Stomach (tissue), 9 donors: Measurements from ENCODE around the gene TPCN1. TPM values are rescaled to one million over a fixed set of nuclear protein-coding genes. Genes with fewer than 3 reads are reported as not detected.

ENCODE experiments used
- DNase-seq, 2 donors: peaks; one replicate each; pipeline versions ENCODE4 v3.0.0 to v3.0.0-alpha.2; 2013 to 2019
- H3K27ac ChIP-seq, 5 donors: fragments of 200-600 bp in 4 of 5; sonication (generic) in 4 of 5; one replicate each; pipeline ENCODE4 v1.5.1; 2013 to 2019; ENCODE audit warnings: mild to moderate bottlenecking in 1 of 5, moderate library complexity in 1 of 5
- H3K27me3 ChIP-seq, 3 donors: fragments of 200-600 bp; sonication (generic); one replicate each; pipeline ENCODE4 v1.5.1; 2017 to 2019; ENCODE audit warnings: mixed run types in 1 of 3
- H3K36me3 ChIP-seq, 4 donors: fragments of 200-600 bp; sonication (generic); 1 replicate in 3 of 4; 2 replicates in 1 of 4; pipeline ENCODE4 v1.5.1; 2016 to 2019
- H3K4me1 ChIP-seq, 4 donors: fragments of 200-600 bp; sonication (generic); one replicate each; pipeline ENCODE4 v1.5.1; 2016 to 2019
- H3K4me3 ChIP-seq, 4 donors: fragments of 200-600 bp; sonication (generic) in 3 of 4; one replicate each; pipeline ENCODE4 v1.5.1; 2016 to 2019; ENCODE audit warnings: mild to moderate bottlenecking in 1 of 4
- H3K9me3 ChIP-seq, 4 donors: fragments of 200-600 bp; sonication (generic); one replicate each; pipeline ENCODE4 v1.5.1; 2016 to 2019
- EP300 ChIP-seq: sonication (generic); formaldehyde crosslinking; IDR thresholded peaks from one replicate; pipeline ENCODE4 v1.6.1; 2017; ENCODE audit warnings: antibody characterized with exemption
- POLR2A ChIP-seq, 4 donors: fragments of 450-650 bp; IDR thresholded peaks; one replicate each; pipeline ENCODE4 v1.6.1; 2016; ENCODE audit warnings: antibody characterized with exemption in 4 of 4, control low read depth in 2 of 4, mild to moderate bottlenecking in 1 of 4, moderate library complexity in 1 of 4
- POLR2AphosphoS5 ChIP-seq, 3 donors: sonication (generic); formaldehyde crosslinking; IDR thresholded peaks; one replicate each; pipeline ENCODE4 v1.6.1; 2016; ENCODE audit warnings: antibody characterized with exemption in 3 of 3
- WGBS, 5 donors: extraction: QIAGEN DNeasy Blood & Tissue Kit in 3 of 5; methylation state at CpG; one replicate each; pipeline versions ENCODE4 v1.1.5 to v1.1.7; 2013 to 2018; 5-methylcytosine and 5-hydroxymethylcytosine counted together
- intact Hi-C: fragments of 100-400 bp; cut with DNase I; formaldehyde crosslinking; loops from one replicate; pipeline ENCODE4 v1.15.1; 2023; ENCODE audit warnings: low total_unique reads
- polyA plus RNA-seq, 3 donors: library from polyadenylated mRNA; stranded (reverse); fragments of 200-250 nt; gene quantifications; one replicate each; pipeline ENCODE4 v1.2.3, GENCODE V29; 2013
- total RNA-seq, 5 donors: library from RNA; depleted of rRNA; stranded (reverse); fragments of >200 nt; gene quantifications; one replicate each; pipeline versions ENCODE4 v1.1.0 to v1.2.3, GENCODE V29; 2014 to 2016
- TF ChIP-seq, protein P1 (sequence below), 7 experiments: fragments of 450-650 bp in 4 of 7; fragments of 200-600 bp in 3 of 7; sonication (generic) in 3 of 7; IDR thresholded peaks; one replicate each; pipeline ENCODE4 v1.5.1; 2016 to 2019; ENCODE audit warnings: antibody characterized with exemption in 7 of 7, control low read depth in 2 of 7, mild to moderate bottlenecking in 1 of 7
- donor health status: healthy with polysubstance abuse.
- donor health status: Bipolar disorder and iron deficiency.
- donor health status: healthy.

The TPCN1 gene
- total and polyA plus RNA-seq, 8 donors: 5.8 to 78.2 (median 30.2) TPM

DNA sequence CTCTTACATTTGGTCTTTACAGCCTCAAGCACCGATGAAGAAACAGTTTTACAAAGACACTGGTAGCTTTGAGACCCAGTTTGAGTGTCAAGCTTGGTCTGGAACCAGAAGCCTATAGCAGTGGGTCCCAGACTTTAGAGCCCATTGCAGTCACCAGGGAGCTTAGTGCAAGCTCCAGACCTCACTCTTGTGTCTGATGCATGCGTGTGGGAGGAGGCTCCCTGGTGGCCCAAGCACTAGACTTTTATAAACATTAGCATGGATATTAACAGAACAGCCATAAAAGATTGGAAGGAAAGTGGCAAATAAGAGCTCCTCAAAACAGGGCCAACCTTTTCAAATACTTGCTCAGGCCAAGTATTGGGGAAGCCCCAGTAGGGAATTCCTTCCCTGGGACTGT lies 68.1 kb downstream of the TPCN1 start:
- intact Hi-C loops: no loop called here
- no peaks in the 10 kb centered on the region for H3K27me3 ChIP-seq
- H3K4me1 ChIP-seq: no peaks in the 10 kb centered on the region
- peaks cover 68 to 100% (median 100%) of the 10 kb centered on the region in 4 donors for H3K36me3 ChIP-seq
- H3K4me3 ChIP-seq: no peak overlapping the region
- no peak overlapping the region for H3K27ac ChIP-seq
- WGBS, 5 donors: 81 to 89% (median 85%) methylated on average over 2 of the region's 2 CpGs
- no peaks in the 10 kb centered on the region for H3K9me3 ChIP-seq
- TF ChIP-seq EP300: no peak
- no peak for TF ChIP-seq POLR2A (IDR thresholded peaks at IDR 0.05)
- TF ChIP-seq, protein P1, sequence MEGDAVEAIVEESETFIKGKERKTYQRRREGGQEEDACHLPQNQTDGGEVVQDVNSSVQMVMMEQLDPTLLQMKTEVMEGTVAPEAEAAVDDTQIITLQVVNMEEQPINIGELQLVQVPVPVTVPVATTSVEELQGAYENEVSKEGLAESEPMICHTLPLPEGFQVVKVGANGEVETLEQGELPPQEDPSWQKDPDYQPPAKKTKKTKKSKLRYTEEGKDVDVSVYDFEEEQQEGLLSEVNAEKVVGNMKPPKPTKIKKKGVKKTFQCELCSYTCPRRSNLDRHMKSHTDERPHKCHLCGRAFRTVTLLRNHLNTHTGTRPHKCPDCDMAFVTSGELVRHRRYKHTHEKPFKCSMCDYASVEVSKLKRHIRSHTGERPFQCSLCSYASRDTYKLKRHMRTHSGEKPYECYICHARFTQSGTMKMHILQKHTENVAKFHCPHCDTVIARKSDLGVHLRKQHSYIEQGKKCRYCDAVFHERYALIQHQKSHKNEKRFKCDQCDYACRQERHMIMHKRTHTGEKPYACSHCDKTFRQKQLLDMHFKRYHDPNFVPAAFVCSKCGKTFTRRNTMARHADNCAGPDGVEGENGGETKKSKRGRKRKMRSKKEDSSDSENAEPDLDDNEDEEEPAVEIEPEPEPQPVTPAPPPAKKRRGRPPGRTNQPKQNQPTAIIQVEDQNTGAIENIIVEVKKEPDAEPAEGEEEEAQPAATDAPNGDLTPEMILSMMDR (IDR thresholded peaks at IDR 0.05): no peak
- no peak for TF ChIP-seq POLR2AphosphoS5 (IDR thresholded peaks at IDR 0.05)
- no peak for DNase-seq

DNA sequence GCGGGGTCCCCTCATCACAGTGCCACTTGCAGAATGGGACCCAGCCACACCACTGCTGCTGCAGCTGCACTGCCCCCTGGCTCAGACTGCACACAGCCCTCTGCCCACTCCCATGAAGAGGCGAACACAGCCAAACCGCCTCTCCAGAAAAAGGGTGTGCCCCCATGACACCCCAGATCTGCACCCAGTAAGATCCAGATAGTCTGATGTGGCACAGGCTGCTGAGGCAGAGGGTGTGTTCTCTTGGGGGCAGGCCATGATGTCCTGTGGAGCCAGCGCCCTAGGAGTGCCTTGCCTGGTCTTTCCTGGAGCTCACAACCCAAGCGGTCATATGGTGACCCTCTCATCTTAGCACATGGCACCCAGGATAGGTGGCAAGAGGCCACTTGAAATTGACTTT lies 69.2 kb downstream of the TPCN1 start:
- no peak overlapping the region for H3K4me3 ChIP-seq
- DNase-seq: no peak
- peaks cover 65 to 100% (median 100%) of the 10 kb centered on the region in 4 donors for H3K36me3 ChIP-seq
- H3K4me1 ChIP-seq: no peaks in the 10 kb centered on the region
- intact Hi-C loops: no loop called here
- H3K27ac ChIP-seq: no peak overlapping the region
- no peaks in the 10 kb centered on the region for H3K27me3 ChIP-seq
- H3K9me3 ChIP-seq: no peaks in the 10 kb centered on the region
- TF ChIP-seq EP300 (no peak), POLR2AphosphoS5 (IDR thresholded peaks at IDR 0.05) (no peak), POLR2A (IDR thresholded peaks at IDR 0.05) (no peak)
- TF ChIP-seq, protein P1 (IDR thresholded peaks at IDR 0.05): no peak
- WGBS, 5 donors: 89 to 100% (median 94%) methylated on average over 3 to 5 of the region's 5 CpGs

DNA sequence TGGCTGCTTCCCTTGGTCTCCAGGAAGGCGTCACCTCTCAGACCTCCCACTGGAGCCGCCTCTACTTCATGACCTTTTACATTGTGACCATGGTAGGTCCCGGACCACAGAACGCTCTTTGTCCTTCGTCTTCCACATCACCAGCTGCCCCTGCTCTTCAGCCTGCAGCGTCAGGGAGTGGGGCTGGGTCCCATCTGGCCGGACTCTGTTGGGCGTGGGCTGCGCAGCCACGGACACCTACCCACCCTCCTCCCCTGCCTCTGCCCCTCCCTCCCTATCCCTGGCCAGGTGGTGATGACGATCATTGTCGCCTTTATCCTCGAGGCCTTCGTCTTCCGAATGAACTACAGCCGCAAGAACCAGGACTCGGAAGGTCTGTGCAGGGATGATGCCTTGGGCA lies 70.3 kb downstream of the TPCN1 start:
- Histone ChIP-seq H3K4me3 (no peak overlapping the region), H3K4me1 (no peaks in the 10 kb centered on the region), H3K27me3 (no peaks in the 10 kb centered on the region), H3K9me3 (no peaks in the 10 kb centered on the region), H3K27ac (no peak overlapping the region), H3K36me3 (peaks cover 65 to 100% (median 100%) of the 10 kb centered on the region in 4 donors)
- TF ChIP-seq POLR2A (IDR thresholded peaks at IDR 0.05) (no peak), POLR2AphosphoS5 (IDR thresholded peaks at IDR 0.05) (no peak), EP300 (no peak)
- TF ChIP-seq, protein P1 (IDR thresholded peaks at IDR 0.05): no peak
- 91 to 95% (median 94%) methylated on average over 17 of the region's 17 CpGs for WGBS, 5 donors
- DNase-seq: no peak
- intact Hi-C loops: no loop called here

DNA sequence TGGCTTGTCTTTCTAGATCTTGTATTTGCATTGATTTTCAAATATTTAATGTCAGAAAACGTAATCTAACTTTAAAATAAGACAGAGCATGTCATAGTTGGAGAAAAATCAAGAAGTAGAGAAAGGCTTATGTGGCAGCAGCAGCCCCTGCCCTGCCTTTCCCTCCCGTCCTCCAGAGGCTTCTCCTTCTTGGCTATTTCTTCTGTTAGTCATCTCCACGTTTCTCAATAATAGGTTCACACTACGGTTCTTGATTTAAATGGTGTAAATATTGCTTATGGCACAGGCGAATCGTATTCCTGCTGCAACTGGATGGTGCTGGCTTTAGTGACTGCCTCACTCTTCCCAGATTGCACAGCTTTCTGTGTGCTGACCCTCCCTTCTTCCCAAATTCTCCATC lies 70.8 kb downstream of the TPCN1 start:
- no peaks in the 10 kb centered on the region for H3K27me3 ChIP-seq
- H3K9me3 ChIP-seq: no peaks in the 10 kb centered on the region
- no peaks in the 10 kb centered on the region for H3K4me1 ChIP-seq
- H3K36me3 ChIP-seq: peaks cover 60 to 100% (median 100%) of the 10 kb centered on the region in 4 donors
- intact Hi-C loops: no loop called here
- WGBS, 5 donors: 77 to 84% (median 80%) methylated on average over 6 of the region's 6 CpGs
- H3K27ac ChIP-seq: no peak overlapping the region
- H3K4me3 ChIP-seq: no peak overlapping the region
- DNase-seq: no peak
- TF ChIP-seq POLR2A (IDR thresholded peaks at IDR 0.05) (no peak), EP300 (no peak), POLR2AphosphoS5 (IDR thresholded peaks at IDR 0.05) (no peak)
- TF ChIP-seq, protein P1 (IDR thresholded peaks at IDR 0.05): no peak
